SU-DHL-6 (cell line): ENCODE data around the gene OSBPL7.

Source experiments
- H2AFZ ChIP-seq: fragments of 200-600 bp; sonication (generic); 2 replicates; pipeline ENCODE4 v1.6.1; 2014; ENCODE audit warnings: low read depth, mild to moderate bottlenecking, moderate library complexity, mixed read lengths, antibody characterized with exemption, low read length; ENCODE audit not compliant: severe bottlenecking
- H3F3A ChIP-seq: fragments of 200-600 bp; shearing (Covaris generic); 2 replicates; pipeline ENCODE4 v1.6.0; 2016; ENCODE audit warnings: antibody characterized with exemption, mild to moderate bottlenecking; ENCODE audit not compliant: insufficient read depth
- H3K27ac ChIP-seq: fragments of 200-600 bp; sonication (generic); 2 replicates; pipeline ENCODE4 v1.5.1; 2016; ENCODE audit warnings: low read depth, mild to moderate bottlenecking, low read length, moderate library complexity, mixed read lengths
- H3K27me3 ChIP-seq: fragments of 200-600 bp; sonication (generic), shearing (Covaris generic); 2 replicates; pipeline ENCODE4 v1.6.0; 2014; ENCODE audit warnings: mild to moderate bottlenecking, low read length
- H3K36me3 ChIP-seq: fragments of 200-600 bp; sonication (generic); 2 replicates; pipeline ENCODE4 v1.6.1; 2014; ENCODE audit warnings: mild to moderate bottlenecking, low read length, mixed read lengths
- H3K4me2 ChIP-seq: fragments of 300-600, 200-600 bp; shearing (Covaris generic), sonication (generic); 2 replicates; pipeline ENCODE4 v1.6.0; 2014; ENCODE audit warnings: low read length, low read depth, mild to moderate bottlenecking; ENCODE audit not compliant: poor library complexity, severe bottlenecking
- H3K4me3 ChIP-seq: fragments of 200-600 bp; sonication (generic); 2 replicates; pipeline ENCODE4 v1.5.1; 2014; ENCODE audit warnings: antibody characterized with exemption, low read length, mild to moderate bottlenecking, mixed read lengths; ENCODE audit not compliant: insufficient read depth, poor library complexity, severe bottlenecking
- H3K79me2 ChIP-seq: fragments of 200-600 bp; sonication (generic); 2 replicates; pipeline ENCODE4 v1.6.1; 2014; ENCODE audit warnings: mild to moderate bottlenecking, low read length, moderate library complexity; ENCODE audit not compliant: insufficient read depth
- H3K9ac ChIP-seq: fragments of 200-600 bp; sonication (generic); 2 replicates; pipeline ENCODE4 v1.7.0; 2014; ENCODE audit warnings: mild to moderate bottlenecking, low read length
- H3K9me2 ChIP-seq: fragments of 200-600 bp; sonication (generic); replicated peaks from 2 replicates; pipeline ENCODE4 v1.6.1; 2014; ENCODE audit warnings: low read length; ENCODE audit not compliant: insufficient read depth
- H3K9me3 ChIP-seq: fragments of 200-600 bp; sonication (generic); 2 replicates; pipeline ENCODE4 v1.6.1; 2014; ENCODE audit warnings: low read length, mixed read lengths; ENCODE audit not compliant: insufficient read depth
- H4K20me1 ChIP-seq: fragments of 200-600 bp; sonication (generic); 2 replicates; pipeline ENCODE4 v1.6.1; 2014; ENCODE audit warnings: low read depth, mild to moderate bottlenecking, antibody characterized with exemption, low read length, moderate library complexity, mixed read lengths
- CTCF ChIP-seq: fragments of 200-600 bp; sonication (generic); IDR thresholded peaks from one replicate; pipeline ENCODE4 v1.5.1; 2017; ENCODE audit warnings: antibody characterized with exemption, mild to moderate bottlenecking, low read length, moderate library complexity; ENCODE audit not compliant: insufficient read depth, poor library complexity, severe bottlenecking
- EZH2phosphoT487 ChIP-seq: fragments of 200-600 bp; sonication (generic), shearing (Covaris generic); conservative IDR thresholded peaks from 2 replicates; pipeline ENCODE4 v1.6.1; 2018; ENCODE audit warnings: mild to moderate bottlenecking, antibody characterized with exemption, low read length, moderate library complexity, mixed read lengths

Gene OSBPL7

GRCh38 chr17:47847341-47848197 is 26.0 kb upstream of the OSBPL7 start:
- Histone ChIP-seq H3K4me2 (no peak overlapping the region), H3K36me3 (no peaks in the 10 kb centered on the region), H4K20me1 (no peaks in the 10 kb centered on the region), H3K4me3 (no peak overlapping the region), H2AFZ (no peak overlapping the region), H3F3A (no peaks in the 10 kb centered on the region), H3K79me2 (no peaks in the 10 kb centered on the region), H3K9me3 (no peaks in the 10 kb centered on the region), H3K9me2 (no peaks in the 10 kb centered on the region), H3K9ac (no peak overlapping the region), H3K27ac (no peak overlapping the region), H3K27me3 (no peaks in the 10 kb centered on the region)
- TF ChIP-seq CTCF (no peak), EZH2phosphoT487 (no peak)

GRCh38 chr17:47846716-47847340 is 25.2 kb upstream of the OSBPL7 start:
- Histone ChIP-seq H3K9me2 (no peaks in the 10 kb centered on the region), H3K27ac (no peak overlapping the region), H3K27me3 (no peaks in the 10 kb centered on the region), H3K9ac (no peak overlapping the region), H3K4me3 (no peak overlapping the region), H3F3A (no peaks in the 10 kb centered on the region), H3K36me3 (no peaks in the 10 kb centered on the region), H3K9me3 (no peaks in the 10 kb centered on the region), H4K20me1 (no peaks in the 10 kb centered on the region), H3K79me2 (no peaks in the 10 kb centered on the region), H2AFZ (no peak overlapping the region), H3K4me2 (no peak overlapping the region)
- TF ChIP-seq CTCF: no peak
- TF ChIP-seq EZH2phosphoT487: no peak

- no peak overlapping the region for H3K9ac ChIP-seq
- H3K27ac ChIP-seq: no peak overlapping the region
- no peaks in the 10 kb centered on the region for H3F3A ChIP-seq
- H3K9me3 ChIP-seq: no peaks in the 10 kb centered on the region
- H2AFZ ChIP-seq: no peak overlapping the region
- H3K36me3 ChIP-seq: no peaks in the 10 kb centered on the region
- H3K27me3 ChIP-seq: no peaks in the 10 kb centered on the region
- no peak for TF ChIP-seq EZH2phosphoT487
- H3K79me2 ChIP-seq: no peaks in the 10 kb centered on the region
- no peak overlapping the region for H3K4me2 ChIP-seq
- H3K4me3 ChIP-seq: no peak overlapping the region
- H3K9me2 ChIP-seq: no peaks in the 10 kb centered on the region
- no peaks in the 10 kb centered on the region for H4K20me1 ChIP-seq
Observed at GRCh38 chr17:47845716-47846075, 24.1 kb upstream of the OSBPL7 start.
